HL-60 (cell line): Measurements from ENCODE around the gene WWP2.

Experiments
- DNase-seq, 2 experiments: peaks; one replicate each; pipeline ENCODE4 v3.0.0-alpha.2; 2010 to 2020; ENCODE audit warnings: low read depth in 1 of 2, low spot score in 1 of 2
- H3K27ac ChIP-seq: fragments of 250-450 bp; sonication (Bioruptor Pico); replicated peaks from 2 replicates; pipeline ENCODE4 v1.5.1; 2020; ENCODE audit warnings: mild to moderate bottlenecking, moderate library complexity
- H3K27me3 ChIP-seq: fragments of 250-450 bp; sonication (Bioruptor Pico); 2 replicates; pipeline ENCODE4 v1.5.1; 2021; ENCODE audit warnings: mild to moderate bottlenecking, moderate library complexity; ENCODE audit not compliant: insufficient read depth, poor library complexity, severe bottlenecking
- H3K4me3 ChIP-seq: replicated peaks from 2 replicates; pipeline ENCODE4 v1.5.1; 2011; ENCODE audit warnings: mild to moderate bottlenecking, control low read depth, low read length; ENCODE audit not compliant: insufficient read depth
- CTCF ChIP-seq: IDR thresholded peaks from one replicate; pipeline ENCODE4 v1.5.1; 2011; ENCODE audit warnings: low read length, control low read depth, inconsistent platforms; ENCODE audit not compliant: insufficient read depth
- GABPA ChIP-seq: IDR thresholded peaks from 2 replicates; pipeline ENCODE4 v1.6.1; 2012; ENCODE audit warnings: low read depth
- POLR2AphosphoS5 ChIP-seq: IDR thresholded peaks from 2 replicates; pipeline ENCODE4 v1.6.1; 2012; ENCODE audit warnings: low read depth
- REST ChIP-seq: IDR thresholded peaks from 2 replicates; pipeline ENCODE4 v1.6.1; 2012; ENCODE audit warnings: low read depth; ENCODE audit not compliant: insufficient replicate concordance
- SPI1 ChIP-seq: IDR thresholded peaks from 2 replicates; pipeline ENCODE4 v1.6.1; 2012; ENCODE audit warnings: low read depth, mild to moderate bottlenecking, borderline replicate concordance

Gene WWP2

GRCh38 chr16:69917311-69917710 is 155.2 kb downstream of the WWP2 start:
- Histone ChIP-seq H3K27me3 (no peaks in the 10 kb centered on the region), H3K4me3 (no peak overlapping the region), H3K27ac (no peak overlapping the region)
- TF ChIP-seq REST = no peak
- no peak for TF ChIP-seq CTCF
- no peak for TF ChIP-seq SPI1
- no peak for TF ChIP-seq GABPA
- no peak for TF ChIP-seq POLR2AphosphoS5
- DNase-seq = no peak

GRCh38 chr16:69917739-69918138 is 155.6 kb downstream of the WWP2 start:
- no peak for DNase-seq
- H3K27ac ChIP-seq = no peak overlapping the region
- TF ChIP-seq POLR2AphosphoS5 (no peak), CTCF (no peak), REST (no peak), GABPA (no peak), SPI1 (no peak)
- no peaks in the 10 kb centered on the region for H3K27me3 ChIP-seq
- H3K4me3 ChIP-seq = no peak overlapping the region

- H3K27ac ChIP-seq = no peak overlapping the region
- H3K27me3 ChIP-seq = no peaks in the 10 kb centered on the region
- H3K4me3 ChIP-seq = no peak overlapping the region
- TF ChIP-seq REST = no peak
- TF ChIP-seq POLR2AphosphoS5 = no peak
- no peak for TF ChIP-seq CTCF
- no peak for TF ChIP-seq SPI1
- TF ChIP-seq GABPA = no peak
- DNase-seq = no peak
Observed at GRCh38 chr16:69918241-69918640, 156.1 kb downstream of the WWP2 start.
